ENCODE data around the gene PTPRH.

Gene PTPRH, protein sequence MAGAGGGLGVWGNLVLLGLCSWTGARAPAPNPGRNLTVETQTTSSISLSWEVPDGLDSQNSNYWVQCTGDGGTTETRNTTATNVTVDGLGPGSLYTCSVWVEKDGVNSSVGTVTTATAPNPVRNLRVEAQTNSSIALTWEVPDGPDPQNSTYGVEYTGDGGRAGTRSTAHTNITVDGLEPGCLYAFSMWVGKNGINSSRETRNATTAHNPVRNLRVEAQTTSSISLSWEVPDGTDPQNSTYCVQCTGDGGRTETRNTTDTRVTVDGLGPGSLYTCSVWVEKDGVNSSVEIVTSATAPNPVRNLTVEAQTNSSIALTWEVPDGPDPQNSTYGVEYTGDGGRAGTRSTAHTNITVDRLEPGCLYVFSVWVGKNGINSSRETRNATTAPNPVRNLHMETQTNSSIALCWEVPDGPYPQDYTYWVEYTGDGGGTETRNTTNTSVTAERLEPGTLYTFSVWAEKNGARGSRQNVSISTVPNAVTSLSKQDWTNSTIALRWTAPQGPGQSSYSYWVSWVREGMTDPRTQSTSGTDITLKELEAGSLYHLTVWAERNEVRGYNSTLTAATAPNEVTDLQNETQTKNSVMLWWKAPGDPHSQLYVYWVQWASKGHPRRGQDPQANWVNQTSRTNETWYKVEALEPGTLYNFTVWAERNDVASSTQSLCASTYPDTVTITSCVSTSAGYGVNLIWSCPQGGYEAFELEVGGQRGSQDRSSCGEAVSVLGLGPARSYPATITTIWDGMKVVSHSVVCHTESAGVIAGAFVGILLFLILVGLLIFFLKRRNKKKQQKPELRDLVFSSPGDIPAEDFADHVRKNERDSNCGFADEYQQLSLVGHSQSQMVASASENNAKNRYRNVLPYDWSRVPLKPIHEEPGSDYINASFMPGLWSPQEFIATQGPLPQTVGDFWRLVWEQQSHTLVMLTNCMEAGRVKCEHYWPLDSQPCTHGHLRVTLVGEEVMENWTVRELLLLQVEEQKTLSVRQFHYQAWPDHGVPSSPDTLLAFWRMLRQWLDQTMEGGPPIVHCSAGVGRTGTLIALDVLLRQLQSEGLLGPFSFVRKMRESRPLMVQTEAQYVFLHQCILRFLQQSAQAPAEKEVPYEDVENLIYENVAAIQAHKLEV

GRCh38 chr19:55208880-55209692, at the start of gene PTPRH:
Gene PTPRH (minus strand): TSS chr19:55209501. CDS start chr19:55209433, 68 bp downstream.
- no peak for DNase-seq (ENCODE audit: low read depth)

GRCh38 chr19:55258476-55258827, 49.2 kb upstream of the PTPRH start:
- peak; percentile 40 for DNase-seq (ENCODE audit: low read depth)

DNA sequence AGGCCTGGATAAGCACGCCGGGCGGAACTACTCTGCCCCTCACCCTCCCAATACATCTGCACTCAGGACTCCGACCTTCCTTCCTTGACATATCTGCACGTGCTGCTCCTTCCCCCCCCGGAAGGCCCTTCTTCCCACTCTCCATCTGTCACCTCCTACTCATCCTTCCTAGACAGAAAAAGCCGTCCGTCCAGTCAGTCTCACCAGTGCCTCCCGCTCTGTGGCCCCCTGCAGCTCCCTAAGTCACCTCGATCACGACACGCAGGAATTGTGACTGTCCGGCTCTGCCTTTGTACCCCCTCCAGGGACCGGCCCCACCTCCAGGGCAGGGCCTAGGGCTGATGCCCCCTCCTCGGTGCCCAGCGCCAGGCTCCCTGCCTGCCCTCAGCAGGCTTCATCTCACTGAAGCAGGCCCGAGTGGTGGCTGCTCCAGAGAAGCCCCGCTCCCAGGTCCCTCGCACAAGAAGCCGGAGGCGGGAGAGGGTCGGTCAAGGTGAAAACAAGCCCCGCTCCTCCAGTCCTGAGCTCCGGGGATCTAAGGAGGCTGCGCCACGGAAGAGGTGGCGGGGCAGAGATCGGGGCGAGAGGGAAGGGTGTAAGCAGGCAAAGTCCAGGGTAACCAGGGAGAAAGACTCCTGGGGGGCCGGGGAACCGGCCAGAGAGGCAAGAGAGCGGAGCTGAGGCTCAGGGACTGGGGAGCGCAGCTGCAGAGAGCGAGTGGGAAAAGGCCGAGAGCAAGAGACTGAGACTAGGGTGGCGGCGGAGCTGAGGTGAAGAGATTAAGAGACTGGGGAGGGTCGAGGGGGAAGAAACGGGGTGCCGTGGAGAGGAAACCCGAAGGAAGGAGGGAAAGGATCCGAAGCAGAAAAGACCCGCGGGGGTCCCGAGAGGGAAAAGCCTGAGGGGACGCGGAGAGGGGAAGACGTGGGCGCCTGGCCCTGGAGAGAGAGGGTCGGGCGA, 48.4 kb upstream of the PTPRH start:
- DNase-seq (ENCODE audit: low read depth) = no peak

- DNase-seq (ENCODE audit: low read depth) = no peak
Measured at GRCh38 chr19:55256562-55257460, 47.5 kb upstream of the PTPRH start.

GRCh38 chr19:55255618-55256423, 46.5 kb upstream of the PTPRH start:
- peak; percentile 22 for DNase-seq (ENCODE audit: low read depth)

DNA sequence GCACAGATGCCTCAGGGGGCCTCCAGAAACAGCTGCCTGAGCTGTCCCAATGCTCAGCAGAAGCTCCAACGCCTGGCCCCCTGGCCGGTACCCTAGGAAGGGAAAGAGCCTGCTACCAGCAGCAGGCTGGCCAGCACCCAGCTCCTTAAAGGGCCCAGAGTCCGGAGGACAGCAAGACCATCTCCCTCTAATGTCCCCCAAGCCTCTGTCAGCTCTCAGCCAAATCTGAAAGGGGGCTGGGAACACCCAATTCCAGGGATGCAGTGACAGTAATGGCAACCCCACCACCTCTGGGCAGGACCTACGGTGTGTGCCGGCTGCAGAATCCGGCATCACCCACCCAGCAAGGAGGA, 45.3 kb upstream of the PTPRH start:
- no peak for DNase-seq (ENCODE audit: low read depth)

GRCh38 chr19:55253842-55254624, 44.7 kb upstream of the PTPRH start:
- peak; percentile 33 for DNase-seq (ENCODE audit: low read depth)

DNA sequence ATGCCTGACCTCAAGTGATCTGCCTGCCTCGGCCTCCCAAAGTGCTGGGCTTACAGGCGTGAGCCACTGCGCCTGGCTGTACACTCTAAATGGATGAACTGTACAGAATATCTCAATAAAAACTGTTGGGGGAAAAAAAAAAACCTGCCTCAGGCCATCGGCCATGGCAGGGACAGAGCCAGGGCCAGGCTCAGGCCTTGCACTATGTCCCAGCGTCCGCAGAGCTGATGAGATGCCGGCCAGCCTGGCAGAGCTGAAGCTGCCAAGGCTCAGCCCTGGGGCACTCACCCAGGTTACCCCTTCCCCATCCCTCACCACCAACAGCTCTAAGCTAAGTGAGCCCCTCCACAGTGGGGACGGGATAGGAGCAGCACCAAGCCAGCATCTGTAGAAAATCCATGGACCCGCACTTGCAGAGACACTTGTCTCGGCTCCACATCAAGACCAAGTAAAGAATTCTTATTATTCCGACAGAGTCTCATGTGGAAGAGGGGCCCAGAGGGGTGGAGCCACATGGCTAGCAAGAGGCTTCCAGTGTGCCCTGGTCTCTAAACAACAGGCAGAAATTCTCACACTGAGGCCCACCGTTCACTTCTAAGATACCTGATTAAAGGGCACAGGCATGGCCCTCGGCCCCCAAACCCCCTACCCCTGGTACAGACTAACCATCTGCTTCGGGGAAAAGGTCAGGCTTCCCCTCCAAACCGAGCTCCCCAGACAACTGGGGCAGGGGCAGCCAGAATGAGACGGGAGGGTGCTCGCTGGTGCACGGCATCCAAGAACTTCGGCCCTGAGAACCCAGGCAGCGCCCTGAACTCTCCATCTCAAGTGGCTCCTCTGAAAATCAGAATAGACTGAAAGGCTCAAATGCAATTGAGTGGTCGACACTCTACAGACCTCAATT, 43.7 kb upstream of the PTPRH start:
- DNase-seq (ENCODE audit: low read depth) = no peak

DNA sequence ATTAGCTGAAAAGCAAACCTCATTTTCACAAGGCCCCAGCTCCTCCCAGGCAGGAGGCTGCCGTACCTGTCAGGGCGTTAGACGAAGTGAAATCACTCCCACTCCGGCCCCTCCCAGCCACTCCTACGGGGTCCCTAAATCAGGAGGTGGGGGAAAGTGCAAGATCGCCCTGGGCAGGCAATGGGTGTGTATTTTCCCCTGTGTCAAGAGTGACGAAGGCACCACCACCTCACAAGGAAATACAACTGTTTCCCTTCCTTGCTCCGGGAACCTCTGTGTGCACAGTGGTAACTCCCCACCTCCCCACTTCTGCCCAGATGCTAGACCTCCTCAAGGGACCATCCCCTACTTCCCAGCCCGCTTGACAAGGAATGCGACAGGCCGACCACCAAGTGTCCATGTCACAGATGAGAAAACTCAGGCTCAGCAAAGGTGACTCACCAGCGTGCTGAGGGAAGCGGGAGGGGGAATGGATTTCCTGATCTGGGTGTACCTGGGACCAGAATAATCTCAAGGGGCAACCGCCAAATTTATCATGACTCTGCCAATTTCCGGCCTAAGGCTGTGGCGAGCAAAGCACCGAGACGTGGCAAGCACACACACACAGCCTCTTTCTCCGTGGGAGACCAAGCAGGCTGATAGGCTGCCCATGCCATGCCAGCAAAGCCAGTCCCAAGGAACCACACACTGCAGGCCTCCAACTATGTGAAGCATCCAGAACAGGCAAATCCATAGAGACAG, 42.2 kb upstream of the PTPRH start:
- DNase-seq (ENCODE audit: low read depth) = peak; percentile 32

DNA sequence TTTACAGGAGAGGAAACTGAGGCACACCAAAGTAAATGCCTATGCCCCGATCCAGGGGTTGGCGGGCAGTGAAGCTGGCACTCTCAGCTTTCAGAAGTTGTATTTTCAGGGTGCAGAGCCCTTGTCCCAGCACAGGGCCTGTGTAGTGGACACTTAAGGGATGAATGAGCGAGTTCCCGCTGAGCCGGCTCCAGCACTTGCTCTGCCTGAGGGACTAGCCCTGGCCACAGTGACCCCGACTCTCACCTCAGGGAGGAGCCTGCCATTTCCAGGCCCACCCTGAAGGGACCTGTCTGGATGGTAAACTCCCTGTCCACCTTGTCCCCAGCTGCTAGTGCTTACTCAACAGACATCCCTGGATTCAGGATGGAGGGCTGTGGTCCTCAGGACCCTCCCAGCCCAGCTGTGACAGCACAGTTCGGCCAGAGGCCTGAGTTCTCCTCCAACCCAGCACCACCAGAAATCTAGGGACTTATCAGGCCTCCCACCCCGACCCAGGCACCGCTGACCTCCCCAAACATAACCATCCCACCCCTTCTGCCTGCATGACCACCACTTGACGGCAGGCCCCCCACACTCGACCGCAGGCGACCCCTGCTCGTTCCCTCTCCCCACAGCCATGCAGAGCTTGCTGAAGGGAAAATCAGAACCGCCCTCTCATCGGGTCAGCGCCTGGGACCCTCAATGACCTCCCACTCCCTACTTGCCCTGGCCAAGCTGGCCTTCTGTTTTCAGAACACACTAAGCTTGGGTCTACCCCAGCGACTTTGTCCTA, 41.1 kb upstream of the PTPRH start:
- DNase-seq (ENCODE audit: low read depth) = no peak

DNA sequence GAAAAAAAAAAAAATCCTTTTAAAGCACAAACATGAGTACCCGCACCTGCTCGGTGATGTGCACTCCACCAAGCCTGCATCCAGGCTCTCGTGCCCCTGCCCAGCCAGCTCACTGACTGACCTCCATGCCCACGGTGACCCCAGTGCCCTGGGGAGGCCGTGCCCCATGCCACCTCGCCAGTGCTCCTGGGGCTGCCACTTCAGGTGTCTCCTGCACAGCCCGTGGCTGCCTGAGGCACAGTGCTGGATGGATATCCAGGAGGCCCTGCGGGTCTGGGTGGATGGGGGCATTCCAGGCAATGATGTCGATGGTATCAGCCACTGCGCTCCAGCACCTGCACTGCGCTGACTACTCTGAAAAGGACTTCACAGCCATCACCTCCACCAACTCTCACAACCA, 40.5 kb upstream of the PTPRH start:
- DNase-seq (ENCODE audit: low read depth) = no peak

DNA sequence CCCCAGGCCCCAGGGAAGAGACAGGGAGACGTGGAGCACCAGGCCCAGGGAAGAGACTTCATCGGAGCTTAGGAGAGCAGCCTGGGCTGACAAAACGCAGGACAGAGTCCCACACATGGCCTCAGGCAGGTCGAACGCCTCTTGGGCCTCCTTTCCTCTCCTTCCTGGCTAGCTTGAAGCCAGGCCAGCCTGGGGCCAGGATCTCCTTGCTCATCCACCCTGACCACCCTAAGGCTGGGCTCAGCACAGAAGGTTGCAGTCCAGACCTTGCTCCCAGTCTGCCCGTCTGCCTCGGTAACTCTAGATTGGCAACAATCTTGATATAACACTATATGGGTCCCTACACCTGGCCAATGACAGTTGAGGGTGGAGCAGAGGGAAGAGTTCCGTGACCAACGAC, 39.4 kb upstream of the PTPRH start:
- DNase-seq (ENCODE audit: low read depth) = no peak

GRCh38 chr19:55248166-55248675, 38.9 kb upstream of the PTPRH start:
- DNase-seq (ENCODE audit: low read depth) = no peak

DNA sequence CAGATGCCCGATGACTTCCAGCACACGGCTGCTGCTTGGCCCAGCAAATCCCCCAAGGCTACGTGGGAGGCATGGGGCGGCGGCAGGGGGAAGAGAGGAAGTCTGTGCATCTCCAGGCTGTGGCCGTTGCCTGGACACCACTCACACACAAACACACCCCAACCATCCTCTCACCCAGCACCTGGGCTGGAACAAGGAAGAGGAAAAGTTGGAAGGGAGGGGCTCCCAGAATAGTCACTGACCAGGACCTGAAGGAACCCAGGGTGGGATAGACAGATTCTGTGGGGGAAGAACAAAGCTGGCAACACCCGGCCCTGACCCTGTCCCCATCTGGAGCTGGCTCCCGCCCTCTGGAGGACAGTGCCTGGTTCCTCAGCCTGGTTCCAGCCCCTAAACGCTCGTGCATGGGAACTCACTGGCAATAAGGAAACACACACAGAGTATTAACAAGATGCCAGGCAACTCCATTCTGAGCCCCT, 38.4 kb upstream of the PTPRH start:
- DNase-seq (ENCODE audit: low read depth) = no peak

Measured in activated T-helper 9 cell treated with anti-CD3 and anti-CD28 coated beads, Interleukin-2, amount 50 U/mL, for 16 hours (primary cell).